GM21526 (cell line): Measurements from ENCODE around the gene EXOC2.
"Not testable (repeated sequence)": the region's sequence is repeated elsewhere in the genome, so short reads cannot be mapped to it uniquely, and the experiment has no call there.

Experiments
- ATAC-seq: cut with Tn5 transposase; IDR thresholded peaks from one replicate; pipeline ENCODE4 v1.9.1; 2021; ENCODE audit warnings: moderate library complexity; ENCODE audit not compliant: unreplicated experiment, low FRiP score

The EXOC2 gene

GRCh38 chr6:710601-711571 is 17.9 kb upstream of the EXOC2 start:
- peak; percentile 89 for ATAC-seq

GRCh38 chr6:709471-710056 is 16.6 kb upstream of the EXOC2 start:
- ATAC-seq, result no peak

- no peak for ATAC-seq
Measured at GRCh38 chr6:708237-708598, 15.3 kb upstream of the EXOC2 start.

- ATAC-seq, result no peak
Measured at GRCh38 chr6:707576-708236, 14.8 kb upstream of the EXOC2 start.

- no peak for ATAC-seq
Measured at GRCh38 chr6:706819-707381, 14.0 kb upstream of the EXOC2 start.

- ATAC-seq, result no peak
Measured at GRCh38 chr6:706146-706545, 13.2 kb upstream of the EXOC2 start.

GRCh38 chr6:705047-705446 is 12.1 kb upstream of the EXOC2 start:
- no peak for ATAC-seq

GRCh38 chr6:704046-704445 is 11.1 kb upstream of the EXOC2 start:
- no peak for ATAC-seq

GRCh38 chr6:703552-703951 is 10.6 kb upstream of the EXOC2 start:
- ATAC-seq, result no peak

- ATAC-seq, result no peak
Measured at GRCh38 chr6:701700-702479, 9.0 kb upstream of the EXOC2 start.

GRCh38 chr6:701215-701614 is 8.3 kb upstream of the EXOC2 start:
- no peak for ATAC-seq

- no peak for ATAC-seq
Measured at GRCh38 chr6:700490-700889, 7.6 kb upstream of the EXOC2 start.

- no peak for ATAC-seq
Measured at GRCh38 chr6:699319-699718, 6.4 kb upstream of the EXOC2 start.

GRCh38 chr6:694431-695126 is 1.6 kb upstream of the EXOC2 start:
- ATAC-seq, result not testable (repeated sequence)

- ATAC-seq, result no peak
Measured at GRCh38 chr6:693723-694009, 727 bp upstream of the EXOC2 start.

GRCh38 chr6:692356-692851 is 535 bp downstream of the EXOC2 start:
- peak; percentile 59 for ATAC-seq

GRCh38 chr6:689223-689622 is 3.7 kb downstream of the EXOC2 start:
- no peak for ATAC-seq

GRCh38 chr6:686497-686896 is 6.4 kb downstream of the EXOC2 start:
- ATAC-seq, result no peak

- peak; percentile 60 for ATAC-seq
Measured at GRCh38 chr6:684831-685636, 7.9 kb downstream of the EXOC2 start.
